Urothelium cell line (cell line): ENCODE data around the gene AGBL5.
A peak's percentile ranks its signal among the peaks of the same experiment; 100 is the strongest.

Source experiments
- DNase-seq: peaks from one replicate; pipeline ENCODE4 v3.0.0; 2011; ENCODE audit warnings: low spot score, mixed read lengths
- FAIRE-seq: peaks from 2 replicates; lab custom pipeline; 2011; peaks lifted over from hg19 to GRCh38; lab: Jason Lieb, UNC

Gene AGBL5

GRCh38 chr2:27076323-27076722, 24.9 kb downstream of the AGBL5 start:
- DNase-seq = no peak
- no peak for FAIRE-seq

GRCh38 chr2:27077231-27077630, 25.8 kb downstream of the AGBL5 start:
- DNase-seq = no peak
- no peak for FAIRE-seq

GRCh38 chr2:27078267-27079194, 27.1 kb downstream of the AGBL5 start, which contains the start of gene EMILIN1:
Gene EMILIN1, plus strand, starts transcription at chr2:27078615. Its CDS starts 451 bp downstream, at chr2:27079066.
- DNase-seq (no peak), FAIRE-seq (no peak)

- no peak for FAIRE-seq
- DNase-seq = no peak
Observed at GRCh38 chr2:27079233-27080139, 28.0 kb downstream of the AGBL5 start.

GRCh38 chr2:27080140-27080469, 28.6 kb downstream of the AGBL5 start:
- no peak for DNase-seq
- no peak for FAIRE-seq

- FAIRE-seq (no peak), DNase-seq (no peak)
Observed at GRCh38 chr2:27080603-27080936, 29.1 kb downstream of the AGBL5 start.

- FAIRE-seq (no peak), DNase-seq (no peak)
Observed at GRCh38 chr2:27081984-27082772, 30.7 kb downstream of the AGBL5 start.

- DNase-seq (no peak), FAIRE-seq (no peak)
Observed at GRCh38 chr2:27082773-27083409, 31.4 kb downstream of the AGBL5 start.

GRCh38 chr2:27083410-27084296, 32.2 kb downstream of the AGBL5 start:
- FAIRE-seq (no peak), DNase-seq (no peak)

- FAIRE-seq = no peak
- DNase-seq = no peak
Observed at GRCh38 chr2:27084297-27085061, 33.0 kb downstream of the AGBL5 start.

GRCh38 chr2:27085062-27085672, 33.7 kb downstream of the AGBL5 start:
- DNase-seq (no peak), FAIRE-seq (no peak)

- peak; percentile 70 for DNase-seq
- FAIRE-seq = peak; percentile 70
Observed at GRCh38 chr2:27085673-27086089, 34.2 kb downstream of the AGBL5 start.

GRCh38 chr2:27086090-27086723, 34.7 kb downstream of the AGBL5 start:
- DNase-seq = peak; percentile 99
- peak; percentile 89 for FAIRE-seq

GRCh38 chr2:27086724-27087593, 35.5 kb downstream of the AGBL5 start, which contains the start of gene KHK:
Gene KHK, plus strand, starts transcription at chr2:27086772. Its CDS starts 488 bp downstream, at chr2:27087260.
- DNase-seq = peak; percentile 73

GRCh38 chr2:27087823-27088410, 36.4 kb downstream of the AGBL5 start:
- DNase-seq (no peak), FAIRE-seq (no peak)

More at GRCh38 chr2:27086724-27087593, 35.5 kb downstream of the AGBL5 start, which contains the start of gene KHK:
- FAIRE-seq = no peak

GRCh38 chr2:27088634-27089033, 37.2 kb downstream of the AGBL5 start:
- no peak for FAIRE-seq
- no peak for DNase-seq
